GM19239 (cell line): ENCODE results near the gene DYNC1LI1.
"Not testable (repeated sequence)": the region's sequence is repeated elsewhere in the genome, so short reads cannot be mapped to it uniquely, and the experiment has no call there.

Source experiments
- DNase-seq: peaks from one replicate; pipeline ENCODE4 v3.0.0; 2011; ENCODE audit warnings: low spot score; ENCODE audit not compliant: insufficient read length
- FAIRE-seq: peaks from 2 replicates; lab custom pipeline; 2011; peaks lifted over from hg19 to GRCh38; lab: Jason Lieb, UNC

The DYNC1LI1 gene

DNA sequence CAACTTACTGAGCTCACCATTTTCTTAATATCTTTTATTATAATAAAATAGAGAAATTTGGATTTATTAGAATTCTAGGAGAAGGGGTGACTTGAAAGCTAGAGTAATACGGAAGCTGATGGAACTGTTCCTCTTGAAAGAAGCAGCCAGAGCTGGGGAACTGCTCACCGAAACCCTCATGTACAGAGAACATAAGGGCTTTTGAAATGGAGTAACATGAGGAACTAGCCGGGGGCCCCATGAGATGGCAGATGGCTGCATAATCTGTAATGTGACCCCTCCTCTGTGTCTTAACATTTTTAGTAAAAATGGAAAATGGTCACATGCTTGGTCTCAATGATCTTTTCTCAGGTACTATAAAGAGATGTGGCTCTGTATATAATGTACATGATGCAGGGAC, 15.7 kb upstream of the DYNC1LI1 start:
- FAIRE-seq, result no peak
- DNase-seq, result no peak

DNA sequence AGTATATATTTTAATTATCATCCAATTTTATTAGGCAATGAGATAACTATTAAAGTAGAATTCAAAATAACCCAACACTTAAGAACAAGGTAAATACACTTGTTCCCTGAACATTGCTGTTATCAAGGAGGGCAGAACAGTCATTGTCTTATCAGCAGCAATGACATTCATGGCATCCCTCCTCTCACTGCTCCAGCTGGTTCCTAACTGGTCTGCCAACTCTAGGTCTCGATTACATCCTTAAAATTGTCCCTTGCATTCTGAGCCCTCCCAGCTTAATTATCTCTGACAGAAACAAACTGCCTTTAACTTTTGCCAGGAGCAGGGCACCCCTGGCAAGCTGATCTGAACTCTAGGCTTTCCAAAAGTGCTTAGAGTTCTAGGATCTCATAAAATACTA, 14.0 kb upstream of the DYNC1LI1 start:
- DNase-seq (no peak), FAIRE-seq (no peak)

DNA sequence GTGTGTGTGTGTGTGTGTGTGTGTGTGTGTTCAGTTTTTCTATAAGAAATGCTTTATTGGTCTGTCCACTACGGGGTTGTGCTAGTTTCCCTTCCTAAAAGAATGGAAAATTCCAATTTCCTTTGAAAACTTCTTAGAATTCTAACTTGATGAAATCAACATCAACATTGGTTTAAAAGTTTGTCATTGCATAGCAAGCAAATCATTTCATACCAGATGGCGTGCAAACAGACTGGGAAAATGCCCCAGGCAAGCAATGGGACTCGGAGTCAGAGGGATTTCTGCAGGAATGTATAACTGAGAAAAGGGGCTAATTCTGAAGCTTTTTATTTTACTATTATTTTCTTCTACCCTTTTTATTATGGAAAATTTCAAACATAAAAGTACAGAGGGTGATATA, 13.1 kb upstream of the DYNC1LI1 start:
- FAIRE-seq (no peak), DNase-seq (no peak)

DNA sequence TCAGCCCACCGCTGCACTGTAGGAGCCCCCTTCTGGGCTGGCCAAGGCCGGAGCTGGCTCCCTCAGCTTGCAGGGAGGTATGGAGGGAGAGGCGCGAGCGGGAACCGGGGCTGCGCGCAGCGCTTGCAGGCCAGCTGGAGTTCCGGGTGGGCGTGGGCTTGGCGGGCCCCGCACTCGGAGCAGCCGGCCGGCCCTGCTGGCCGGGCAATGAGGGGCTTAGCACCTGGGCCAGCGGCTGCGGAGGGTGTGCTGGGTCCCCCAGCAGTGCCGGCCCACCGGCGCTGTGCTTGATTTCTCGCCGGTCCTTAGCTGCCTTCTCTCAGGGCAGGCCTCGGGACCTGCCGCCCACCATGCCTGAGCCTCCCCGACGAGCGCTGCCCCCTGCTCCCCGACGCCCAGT, 8.0 kb upstream of the DYNC1LI1 start:
- FAIRE-seq, result not testable (repeated sequence)

DNA sequence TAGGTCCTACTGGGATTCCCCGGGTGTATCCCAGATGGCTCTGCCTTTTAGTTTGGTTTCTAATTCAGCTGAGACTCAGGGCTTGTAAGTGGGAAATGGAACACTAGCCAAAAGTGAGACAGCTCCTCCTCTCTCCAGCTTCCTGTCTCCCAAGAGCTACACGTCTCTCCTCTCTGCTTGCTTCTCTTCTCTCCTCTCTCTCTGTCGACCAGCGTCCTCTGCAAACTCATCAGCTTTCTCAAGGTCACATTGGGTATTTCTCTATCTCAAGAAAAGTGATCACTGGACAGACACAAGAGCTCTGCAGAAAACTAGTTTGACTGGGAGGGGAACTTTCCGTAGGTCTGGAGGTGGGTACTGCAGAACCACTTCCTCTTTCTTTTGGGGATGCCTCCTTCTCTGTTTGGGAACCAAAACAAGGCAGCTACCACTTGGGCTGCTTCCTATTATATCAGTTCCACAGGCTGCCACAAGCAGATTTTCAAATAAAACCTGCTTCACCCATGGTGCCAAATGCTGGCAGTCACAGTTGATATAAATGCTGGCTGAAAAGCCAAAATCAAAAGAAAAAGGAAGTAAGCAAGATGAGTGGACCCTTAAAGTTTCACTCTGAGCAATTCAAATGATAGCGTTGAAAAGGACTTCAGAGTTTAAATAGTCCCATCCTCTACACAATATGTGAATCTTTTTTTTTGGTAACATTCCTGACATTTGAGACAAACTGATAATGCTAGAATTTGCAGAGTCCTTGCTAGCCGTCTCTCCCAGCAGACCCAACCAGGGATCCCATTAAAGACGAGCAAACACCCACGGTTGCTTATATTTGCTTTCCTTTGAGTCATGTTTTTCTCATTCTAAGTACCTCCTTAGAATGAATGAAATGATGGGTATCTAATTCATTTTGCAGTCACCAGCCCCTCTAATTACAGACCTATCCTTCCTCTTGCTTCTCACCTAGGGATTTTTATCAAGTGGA, 7.2 kb upstream of the DYNC1LI1 start:
- DNase-seq (peak; percentile 53), FAIRE-seq (peak; percentile 96)

More for the DNA sequence above, 8.0 kb upstream of the DYNC1LI1 start:
- DNase-seq, result not testable (repeated sequence)

DNA sequence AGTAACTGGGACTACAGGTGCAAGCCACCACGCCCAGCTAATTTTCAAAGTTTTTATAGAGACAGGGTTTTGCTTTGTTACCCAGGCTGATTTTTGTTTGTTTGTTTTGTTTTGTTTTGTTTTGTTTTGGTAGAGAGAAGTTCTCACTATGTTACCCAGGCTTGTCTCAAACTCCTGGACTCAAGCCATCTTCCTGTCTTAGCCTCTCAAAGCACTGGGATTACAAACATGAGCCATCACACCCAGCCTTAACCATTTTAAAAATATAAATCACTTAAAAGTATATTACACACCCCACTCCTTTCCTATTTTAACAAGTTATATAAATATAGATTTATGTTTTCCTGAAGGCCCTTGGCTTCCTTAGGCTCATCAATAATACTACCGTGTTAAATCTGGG, 6.5 kb upstream of the DYNC1LI1 start:
- FAIRE-seq, result no peak

DNA sequence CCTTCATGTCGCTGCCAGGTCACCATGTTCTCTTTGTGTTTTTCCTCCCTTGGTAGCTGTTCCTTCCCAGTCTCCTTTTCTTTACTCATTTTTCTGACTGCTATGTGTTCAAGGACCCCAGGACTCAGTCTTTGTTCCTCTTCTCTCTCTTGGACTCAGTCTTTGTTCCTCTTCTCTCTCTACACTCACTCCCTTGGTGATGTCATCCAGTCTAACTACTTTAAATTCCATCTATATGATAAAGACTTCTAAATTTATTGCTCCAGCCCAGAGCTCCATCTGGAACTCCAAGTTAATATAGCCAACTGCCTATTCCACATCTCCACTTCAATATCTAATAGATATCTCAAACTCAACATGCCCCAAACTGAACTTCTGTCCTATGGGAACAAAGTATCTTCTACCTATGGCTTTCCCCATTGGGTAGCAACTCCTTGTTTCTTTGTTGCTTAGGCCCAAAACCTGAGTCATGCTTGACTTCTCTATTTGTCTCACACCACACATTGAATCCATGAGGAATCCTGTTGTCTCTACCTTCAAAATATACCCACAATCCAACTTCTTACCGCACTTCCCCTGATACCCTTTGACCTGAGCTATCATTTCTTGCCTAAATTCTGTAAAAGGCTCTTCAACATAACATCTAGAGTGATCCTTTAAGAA, 4.9 kb upstream of the DYNC1LI1 start:
- DNase-seq (no peak), FAIRE-seq (no peak)

More for the DNA sequence above, 6.5 kb upstream of the DYNC1LI1 start:
- DNase-seq, result no peak

DNA sequence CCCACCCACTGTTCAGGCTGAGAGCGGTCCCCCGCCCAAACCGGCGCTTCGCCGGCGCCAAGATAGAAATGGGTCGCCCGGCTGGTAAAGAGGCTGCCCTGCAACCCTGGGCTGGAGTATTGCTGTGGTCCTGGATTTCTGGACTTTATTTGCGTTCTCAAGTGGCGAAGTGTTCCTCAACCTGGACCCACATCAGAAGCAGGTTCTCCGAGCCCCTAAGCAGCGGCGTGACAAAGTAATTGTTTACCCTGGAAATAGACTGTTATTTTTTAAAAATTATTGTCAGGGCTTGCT, 481 bp upstream of the DYNC1LI1 start:
- FAIRE-seq, result no peak
- no peak for DNase-seq

DNA sequence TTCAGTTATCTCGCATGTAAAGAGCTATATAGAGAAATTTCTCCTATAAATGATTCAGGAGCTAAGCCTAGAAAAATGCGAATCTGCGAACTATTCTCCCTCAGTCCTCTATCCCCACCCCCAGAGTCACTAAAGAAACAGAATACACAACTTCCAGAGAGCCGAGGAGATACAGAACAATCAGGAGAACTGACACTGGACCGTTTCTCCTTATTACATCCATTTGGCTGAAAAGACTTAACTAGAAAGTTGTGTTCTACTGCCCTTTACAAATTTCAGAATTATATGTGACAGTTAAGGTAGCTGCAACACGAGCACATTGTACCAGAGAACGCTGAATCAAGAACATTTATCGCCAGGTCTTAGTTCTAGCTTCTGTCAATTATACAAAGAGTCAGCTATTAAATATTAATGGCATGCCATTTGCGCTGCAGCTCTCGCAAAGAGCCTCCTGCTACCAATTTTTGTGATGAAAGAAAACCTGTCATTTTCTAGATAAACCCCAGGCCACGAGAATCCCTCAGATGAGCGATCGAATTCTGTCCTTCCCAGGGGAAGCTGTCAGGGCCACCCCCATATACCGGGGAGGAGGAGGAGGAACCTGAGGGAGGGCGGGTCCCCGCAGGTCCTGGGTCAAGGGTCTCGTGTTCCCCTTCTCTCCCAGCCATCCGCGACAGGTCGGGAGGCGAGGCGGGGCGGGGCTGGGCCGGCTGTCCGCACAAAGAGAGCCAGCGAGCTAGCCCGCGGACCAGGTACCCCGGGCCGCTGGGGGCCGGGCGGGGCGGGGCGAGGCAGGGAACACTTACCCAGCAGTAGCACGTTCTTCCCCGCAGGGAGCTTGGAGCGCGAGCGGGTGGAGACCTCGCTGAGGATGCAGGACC, 878 bp downstream of the DYNC1LI1 start:
- DNase-seq (peak; percentile 27), FAIRE-seq (peak; percentile 72)

DNA sequence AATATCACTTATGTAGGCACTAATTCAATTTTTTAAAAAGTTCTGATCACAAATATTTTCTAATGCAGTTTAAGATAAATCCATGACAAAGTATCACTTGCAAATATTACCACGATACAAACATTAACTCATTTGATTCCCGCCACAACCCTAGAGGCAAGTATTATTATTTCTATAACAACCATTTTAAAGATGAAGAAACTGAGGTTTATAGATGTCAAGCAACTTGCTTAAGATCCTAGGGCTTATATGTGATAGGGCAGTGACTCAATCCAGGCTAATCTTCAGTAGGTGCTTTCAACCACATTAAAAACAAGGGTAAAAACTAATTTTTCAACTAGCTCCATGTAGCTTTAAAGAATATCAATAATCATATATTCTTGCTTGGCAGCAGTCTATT, 1.7 kb downstream of the DYNC1LI1 start:
- FAIRE-seq, result no peak
- no peak for DNase-seq

DNA sequence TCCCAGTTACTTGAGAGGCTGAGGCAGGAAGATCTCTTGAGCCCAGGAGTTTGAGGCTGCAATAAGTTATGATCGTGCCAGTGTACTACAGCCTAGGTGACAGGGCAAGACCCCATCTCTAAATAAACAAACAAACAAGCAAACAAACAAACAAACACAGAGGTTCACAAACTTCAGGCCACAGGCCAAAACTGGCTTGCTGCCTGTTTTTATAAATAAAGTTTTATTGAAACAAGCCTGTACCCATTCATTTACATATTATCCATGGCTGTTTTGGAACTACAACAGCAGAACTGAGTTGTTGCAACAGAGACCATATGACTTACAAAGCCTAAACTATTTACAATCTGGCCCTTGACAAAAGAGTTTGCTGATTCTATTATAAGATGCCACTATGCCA, 6.5 kb downstream of the DYNC1LI1 start:
- DNase-seq, result no peak
- no peak for FAIRE-seq

DNA sequence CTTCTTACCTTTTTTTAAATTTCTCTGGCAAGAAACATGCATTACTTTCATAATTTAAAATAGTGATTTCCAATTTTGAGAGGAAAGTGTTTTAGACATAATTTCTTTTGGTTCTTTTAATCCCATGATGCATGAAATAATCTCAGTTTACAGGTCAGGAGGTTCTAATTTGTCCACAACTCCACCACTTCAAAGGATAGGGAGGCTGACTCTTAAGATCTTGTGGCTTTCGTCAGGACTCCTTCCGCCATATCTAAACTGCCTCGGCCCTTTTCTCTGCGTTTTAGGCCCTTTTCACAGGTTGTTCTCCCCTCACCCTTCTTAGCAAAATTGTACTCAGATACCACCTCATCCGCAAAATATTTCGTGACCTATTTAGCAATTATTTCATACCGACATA, 8.0 kb downstream of the DYNC1LI1 start:
- DNase-seq (no peak), FAIRE-seq (no peak)

DNA sequence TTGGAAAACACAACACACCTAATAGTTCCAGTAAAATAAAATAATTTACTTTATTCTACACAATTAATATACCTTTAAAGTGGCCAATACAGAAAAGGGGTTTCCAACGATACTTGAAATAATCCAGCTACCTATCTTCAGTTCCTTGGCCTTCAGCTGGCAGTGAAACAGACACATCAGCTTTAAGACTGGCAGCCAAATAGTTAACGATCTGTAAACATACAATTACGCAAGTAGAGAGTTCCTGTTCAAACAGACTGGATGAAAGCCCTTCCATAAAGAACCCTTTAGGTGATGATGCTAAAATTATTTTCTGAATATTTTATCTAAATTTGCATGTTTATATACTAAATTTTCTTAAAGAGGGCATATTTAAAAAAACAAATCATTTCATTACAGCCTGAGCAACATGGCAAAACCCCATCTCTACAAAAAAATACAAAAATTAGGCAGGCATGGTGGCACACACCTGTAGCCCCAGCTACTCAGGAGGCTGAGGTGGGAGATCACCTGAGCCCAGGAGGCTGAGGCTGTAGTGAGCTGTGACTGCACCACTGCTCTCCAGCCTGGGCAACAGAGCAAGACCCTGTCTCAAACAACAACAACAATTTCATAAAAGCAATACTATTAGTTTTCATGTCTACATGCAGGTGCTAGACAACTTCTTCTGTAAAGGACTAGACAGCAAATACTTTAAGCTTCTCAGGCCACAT, 12.9 kb downstream of the DYNC1LI1 start:
- no peak for DNase-seq
- FAIRE-seq, result no peak

DNA sequence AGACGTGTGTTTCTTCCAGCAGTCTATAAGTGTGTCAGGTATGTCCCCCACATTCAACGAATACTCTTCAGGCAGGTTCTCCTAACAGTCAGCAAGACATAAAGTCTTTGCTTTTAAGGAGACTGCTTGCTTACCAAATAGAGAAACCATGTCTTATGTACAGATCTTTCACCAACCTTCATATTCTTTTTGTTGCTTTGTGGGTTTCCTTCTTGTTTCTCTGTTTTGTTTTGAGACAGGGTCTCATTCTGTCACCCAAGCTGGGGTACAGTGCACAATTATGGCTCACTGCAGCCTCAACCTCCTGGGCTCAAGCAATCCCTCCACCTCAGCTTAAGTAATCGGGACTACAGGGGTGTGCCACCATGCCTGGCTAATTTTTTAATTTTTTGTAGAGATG, 14.3 kb downstream of the DYNC1LI1 start:
- peak; percentile 51 for FAIRE-seq

DNA sequence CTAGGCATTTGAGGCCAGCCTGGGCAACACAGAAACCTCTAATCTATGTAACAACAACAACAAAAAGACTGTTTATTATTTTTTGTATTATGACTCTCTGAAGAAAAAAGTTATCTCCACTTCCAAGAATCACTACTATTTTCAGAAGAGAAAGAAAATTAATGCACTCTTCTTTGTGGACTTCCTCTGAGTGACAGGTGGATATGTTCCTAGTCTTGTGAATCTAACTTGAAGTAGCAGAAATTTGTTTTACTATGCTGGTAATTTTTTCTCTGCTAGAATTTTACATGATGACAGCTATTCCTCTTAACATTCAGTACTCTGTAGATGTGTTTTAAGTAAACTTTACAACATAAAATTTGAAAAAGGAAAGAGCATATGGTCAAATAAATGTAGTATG, 16.7 kb downstream of the DYNC1LI1 start:
- no peak for FAIRE-seq
- DNase-seq, result no peak

More for the DNA sequence above, 14.3 kb downstream of the DYNC1LI1 start:
- DNase-seq, result no peak

DNA sequence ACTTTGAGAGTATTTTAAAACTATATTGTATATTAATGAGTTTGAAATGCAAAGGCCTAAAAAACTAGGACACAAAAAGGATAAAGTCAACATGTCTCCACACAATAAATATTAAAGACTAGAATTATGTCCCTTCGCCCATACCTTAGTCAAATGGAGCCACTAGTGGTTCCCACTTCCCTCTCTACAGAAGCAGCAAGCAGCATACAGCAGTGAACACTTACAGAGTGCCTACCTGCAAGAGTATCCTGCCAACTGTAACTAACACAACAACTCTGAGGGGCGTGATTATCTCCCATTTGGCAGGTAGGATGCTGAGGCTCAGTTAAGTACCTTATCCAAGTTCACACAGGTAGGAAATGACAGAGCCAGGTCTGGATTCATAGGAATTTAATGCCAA, 17.2 kb downstream of the DYNC1LI1 start:
- DNase-seq (no peak), FAIRE-seq (no peak)

DNA sequence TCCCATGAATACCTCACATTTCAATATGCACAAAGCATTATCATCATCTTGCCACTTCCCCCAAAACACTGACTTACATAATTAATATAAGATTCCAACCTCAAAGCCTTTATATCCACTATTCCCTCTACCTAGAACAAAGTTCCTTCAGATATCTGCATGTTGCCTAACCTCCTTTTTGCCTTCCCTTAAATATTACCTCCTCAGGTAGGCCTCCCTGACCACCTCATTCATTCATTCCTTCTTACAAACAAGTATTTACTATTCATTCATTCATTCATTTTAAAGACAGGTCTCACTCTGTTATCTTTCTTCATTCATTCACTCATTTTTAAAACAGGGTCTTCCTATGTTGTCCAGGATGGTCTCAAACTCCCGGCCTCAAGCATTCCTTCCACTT, 18.6 kb downstream of the DYNC1LI1 start:
- DNase-seq (no peak), FAIRE-seq (no peak)

DNA sequence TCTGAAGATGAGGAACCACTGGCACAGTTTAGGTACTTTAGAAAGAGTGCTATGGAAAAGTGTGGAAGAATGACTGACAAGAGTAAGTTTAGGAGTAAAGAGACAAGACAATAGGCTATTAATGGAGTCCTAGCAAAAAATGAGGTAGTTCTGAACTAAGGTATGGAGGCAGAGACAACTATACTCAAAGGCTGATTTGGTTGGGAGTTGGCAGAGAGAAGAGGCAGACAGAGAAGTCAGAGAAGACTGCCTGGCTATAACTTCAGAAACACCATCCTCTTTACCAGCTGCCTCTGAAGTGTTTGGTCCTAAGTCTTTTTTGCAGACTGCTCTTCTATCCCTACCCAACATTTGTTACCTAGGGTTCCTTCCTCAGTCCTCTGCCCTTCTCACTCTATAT, 19.2 kb downstream of the DYNC1LI1 start:
- DNase-seq, result no peak
- peak; percentile 62 for FAIRE-seq

DNA sequence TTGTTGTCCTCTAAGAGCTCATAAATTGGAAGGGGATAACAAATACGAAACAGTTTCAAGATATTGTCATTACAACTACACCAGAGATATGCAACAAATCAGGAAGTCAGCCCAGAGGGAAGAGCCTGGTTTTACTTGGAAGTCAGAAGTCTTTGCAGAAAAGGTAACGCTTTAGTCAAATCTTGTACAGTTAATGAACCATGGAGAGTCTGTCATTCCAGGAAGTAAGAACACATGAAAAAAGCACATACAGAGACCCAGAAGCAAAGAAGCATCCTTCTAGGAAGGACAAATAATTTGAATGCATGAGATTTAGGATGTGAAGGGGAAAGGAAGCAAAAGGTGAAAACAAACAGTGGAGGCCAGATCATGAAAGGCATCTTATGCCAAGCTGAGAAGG, 19.6 kb downstream of the DYNC1LI1 start:
- FAIRE-seq, result peak; percentile 45
- DNase-seq, result no peak

DNA sequence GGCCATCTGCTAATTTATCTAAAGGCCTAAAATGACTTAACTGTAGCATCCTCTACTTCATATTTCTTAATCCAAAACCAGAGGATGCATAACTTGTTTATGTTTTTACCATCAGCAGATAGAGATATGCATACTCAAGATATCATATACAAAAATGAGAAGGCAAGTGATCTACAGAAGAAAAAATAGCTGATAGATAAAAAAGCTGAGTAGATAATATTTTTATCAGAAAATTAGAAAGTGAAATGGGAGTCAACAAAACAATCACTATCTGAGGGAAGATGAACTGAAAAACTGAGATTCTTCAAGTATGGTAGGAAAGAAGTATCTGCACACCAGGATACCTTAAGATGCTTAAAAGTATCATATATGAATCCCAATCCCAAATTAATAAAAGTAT, 25.4 kb downstream of the DYNC1LI1 start:
- DNase-seq (no peak), FAIRE-seq (no peak)
